ENCODE measurements around the gene CITED1. TPM values are rescaled to one million over a fixed set of nuclear protein-coding genes. Genes with fewer than 3 reads are reported as not detected.

The CITED1 gene
- total RNA-seq, 2 experiments from 2014 or later: 0.40 TPM; not detected in 1

DNA sequence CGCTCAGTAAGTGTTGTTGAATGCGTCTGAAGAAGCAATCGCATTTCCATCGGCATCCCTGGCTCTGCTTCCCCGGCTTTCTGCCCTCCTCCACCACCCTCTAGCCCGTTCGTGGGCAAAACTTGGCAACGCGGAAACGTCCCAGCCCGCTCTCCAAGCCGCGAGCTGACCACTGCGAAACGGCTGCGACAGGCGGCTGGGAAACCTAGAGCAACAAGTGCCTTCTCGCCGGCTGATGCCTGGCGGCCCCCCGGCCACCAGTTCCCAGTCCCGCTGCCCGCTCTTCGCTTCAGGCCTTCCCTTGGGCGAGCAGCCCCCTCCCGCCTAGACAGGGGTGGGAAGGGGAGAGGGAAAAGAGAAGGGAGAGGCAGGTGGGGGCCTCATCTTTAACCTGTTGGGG, 837 bp downstream of the CITED1 start:
- no peak overlapping the region for H3K27ac Mint-ChIP-seq
- peaks cover 67% of the 10 kb centered on the region for H3K27me3 Mint-ChIP-seq
- H3K4me1 Mint-ChIP-seq: peaks cover 10% of the 10 kb centered on the region
- ATAC-seq (ENCODE audit: low read depth) (no peak), DNase-seq (no peak)
- H3K9me3 Mint-ChIP-seq: no peaks in the 10 kb centered on the region
- POLR2A ChIA-PET: no interaction called here
- H3K36me3 Mint-ChIP-seq: no peaks in the 10 kb centered on the region
- peak overlapping the region; percentile 24 for H3K4me3 Mint-ChIP-seq

DNA sequence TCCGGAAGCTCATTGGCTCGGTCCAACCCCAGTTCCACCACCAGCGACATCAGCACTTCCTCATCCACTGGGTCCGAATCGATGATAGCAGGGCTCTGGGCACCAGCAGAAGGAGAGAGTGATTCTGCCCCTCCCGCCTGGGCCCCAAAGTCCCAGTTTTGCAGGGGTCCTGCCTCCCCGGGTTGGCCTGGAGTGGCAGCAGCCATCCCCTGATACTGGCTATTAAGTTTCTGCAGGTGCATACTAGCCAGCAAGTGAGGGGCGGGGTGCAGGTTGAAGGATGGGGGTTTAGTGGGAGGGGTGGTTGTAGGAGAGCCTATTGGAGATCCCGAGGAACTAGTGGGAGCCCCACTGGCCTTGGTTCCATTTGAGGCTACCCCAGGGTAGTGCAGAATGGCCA, 3.9 kb downstream of the CITED1 start:
- no peak for ATAC-seq (ENCODE audit: low read depth)
- Mint-ChIP-seq H3K4me1 (peaks cover 5% of the 10 kb centered on the region), H3K36me3 (no peaks in the 10 kb centered on the region), H3K4me3 (no peak overlapping the region), H3K27ac (no peak overlapping the region), H3K9me3 (no peaks in the 10 kb centered on the region), H3K27me3 (peaks cover 55% of the 10 kb centered on the region)
- POLR2A ChIA-PET: no interaction called here
- no peak for DNase-seq

DNA sequence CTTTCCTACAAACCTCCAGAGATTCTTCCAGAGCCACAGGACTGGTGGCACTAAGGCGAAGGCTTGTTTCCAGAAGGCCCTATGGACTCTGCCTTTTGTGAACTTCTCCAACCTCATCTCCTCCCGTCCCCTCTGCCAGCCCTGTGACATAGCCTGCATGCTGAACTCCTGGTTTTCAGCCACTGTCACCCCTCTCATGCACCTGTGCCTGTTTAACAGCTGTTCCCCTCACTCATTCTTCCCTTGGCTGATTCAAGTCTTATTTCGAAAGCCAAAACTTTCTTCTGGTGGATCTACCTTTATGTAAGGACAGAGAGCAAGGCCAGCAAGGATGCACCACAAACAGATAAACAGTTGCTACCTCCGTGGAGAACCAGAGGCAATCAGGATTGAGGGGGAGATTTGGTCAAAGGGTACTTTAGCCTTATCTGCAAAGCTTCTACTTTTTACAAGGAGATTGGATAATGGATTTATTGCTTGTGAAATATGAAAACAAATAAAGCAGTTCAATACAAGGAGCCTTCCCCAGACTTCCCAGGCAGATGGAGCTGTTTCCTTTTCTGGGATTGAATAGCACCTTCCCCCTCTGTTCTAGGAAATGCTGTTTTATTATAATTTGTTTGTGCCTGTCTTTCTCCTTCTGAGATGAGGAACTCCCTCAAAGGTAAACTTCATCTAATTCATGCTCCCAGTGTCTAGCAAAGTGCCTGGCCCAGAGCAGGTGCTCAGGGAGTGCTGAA, 5.7 kb downstream of the CITED1 start:
- H3K4me1 Mint-ChIP-seq: peaks cover 1% of the 10 kb centered on the region
- H3K9me3 Mint-ChIP-seq: no peaks in the 10 kb centered on the region
- H3K27me3 Mint-ChIP-seq: peaks cover 52% of the 10 kb centered on the region
- ATAC-seq (ENCODE audit: low read depth): no peak
- no peak overlapping the region for H3K27ac Mint-ChIP-seq
- no peak for DNase-seq
- H3K36me3 Mint-ChIP-seq: no peaks in the 10 kb centered on the region
- H3K4me3 Mint-ChIP-seq: no peak overlapping the region
- POLR2A ChIA-PET: no interaction called here

DNA sequence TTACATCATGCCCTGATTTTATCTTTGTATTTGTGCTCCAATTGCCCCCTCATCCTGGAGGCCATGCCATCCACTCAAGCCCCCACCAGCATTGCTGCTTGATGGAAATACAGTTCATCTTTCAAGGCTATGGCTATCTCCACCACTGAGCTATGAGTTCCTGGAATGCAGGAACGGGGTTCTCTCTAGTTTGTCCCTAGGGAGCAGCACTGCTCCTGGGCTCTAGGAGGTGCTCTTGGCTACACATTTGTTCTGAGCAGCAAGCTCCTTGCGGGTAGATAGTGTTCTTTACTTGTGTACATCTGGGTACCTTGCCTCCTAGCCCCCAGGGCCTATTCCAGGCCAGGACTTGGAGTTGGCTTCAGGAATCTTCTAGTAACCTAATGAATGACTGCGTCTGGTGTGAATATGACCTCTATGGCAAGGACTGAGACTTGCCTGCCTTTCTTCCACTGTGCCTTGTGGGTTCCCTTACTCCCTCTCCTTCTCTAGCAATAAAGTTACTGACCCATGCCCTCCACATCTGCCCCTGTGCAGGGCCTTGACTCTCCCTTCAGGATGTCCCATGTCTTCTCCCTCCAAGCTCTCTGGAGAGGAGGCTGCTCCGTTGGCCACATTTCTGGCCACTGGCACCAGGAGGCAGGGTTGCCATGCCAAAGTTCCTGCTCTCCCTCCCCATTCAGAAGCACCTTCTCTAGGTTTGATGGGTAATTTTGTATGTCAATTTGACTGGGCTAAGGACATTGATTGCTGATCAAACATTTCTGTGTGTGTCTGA, 7.6 kb downstream of the CITED1 start:
- Mint-ChIP-seq H3K27me3 (peaks cover 34% of the 10 kb centered on the region), H3K27ac (no peak overlapping the region), H3K4me3 (no peak overlapping the region), H3K4me1 (no peaks in the 10 kb centered on the region), H3K36me3 (no peaks in the 10 kb centered on the region), H3K9me3 (no peaks in the 10 kb centered on the region)
- ATAC-seq (ENCODE audit: low read depth) (no peak), DNase-seq (no peak)
- POLR2A ChIA-PET: no interaction called here

DNA sequence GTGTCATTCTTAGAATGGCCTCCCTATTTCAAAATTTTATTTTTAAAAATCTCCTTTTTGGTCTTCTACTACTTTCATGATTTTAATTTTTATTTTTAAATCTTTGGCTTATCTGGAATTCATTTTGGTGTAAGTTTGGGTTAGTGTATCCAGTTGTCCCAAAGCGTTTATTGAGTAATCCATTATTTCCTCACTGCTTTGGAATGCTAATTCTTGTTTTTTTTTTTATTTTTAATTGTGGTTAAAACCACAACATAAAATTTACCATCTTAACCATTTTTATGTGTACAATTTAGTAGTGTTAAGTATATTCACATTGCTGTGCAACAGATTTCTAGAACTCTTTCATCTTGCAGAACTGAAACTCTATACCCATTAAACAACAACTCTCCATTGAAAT, 8.7 kb downstream of the CITED1 start:
- DNase-seq: no peak
- Mint-ChIP-seq H3K4me1 (no peaks in the 10 kb centered on the region), H3K4me3 (no peak overlapping the region), H3K27me3 (peaks cover 31% of the 10 kb centered on the region), H3K9me3 (no peaks in the 10 kb centered on the region), H3K36me3 (no peaks in the 10 kb centered on the region), H3K27ac (no peak overlapping the region)
- POLR2A ChIA-PET: no interaction called here
- no peak for ATAC-seq (ENCODE audit: low read depth)

GRCh38 chrX:72295745-72296144, 10.0 kb downstream of the CITED1 start:
- ATAC-seq (ENCODE audit: low read depth) (no peak), DNase-seq (no peak)
- no peaks in the 10 kb centered on the region for H3K9me3 Mint-ChIP-seq
- POLR2A ChIA-PET: no interaction called here
- H3K27me3 Mint-ChIP-seq: peaks cover 30% of the 10 kb centered on the region
- no peaks in the 10 kb centered on the region for H3K36me3 Mint-ChIP-seq
- no peak overlapping the region for H3K27ac Mint-ChIP-seq
- no peaks in the 10 kb centered on the region for H3K4me1 Mint-ChIP-seq
- no peak overlapping the region for H3K4me3 Mint-ChIP-seq

- ATAC-seq (ENCODE audit: low read depth): no peak
- peaks cover 32% of the 10 kb centered on the region for H3K27me3 Mint-ChIP-seq
Measured at GRCh38 chrX:72294497-72294896, 11.2 kb downstream of the CITED1 start.

GRCh38 chrX:72282302-72282701, 23.4 kb downstream of the CITED1 start:
- no peak for DNase-seq
- H3K4me1 Mint-ChIP-seq: peaks cover 4% of the 10 kb centered on the region
- H3K27me3 Mint-ChIP-seq: peaks cover 7% of the 10 kb centered on the region
- no peak for ATAC-seq (ENCODE audit: low read depth)
- no peaks in the 10 kb centered on the region for H3K36me3 Mint-ChIP-seq
- no peaks in the 10 kb centered on the region for H3K9me3 Mint-ChIP-seq
- POLR2A ChIA-PET: no interaction called here
- H3K4me3 Mint-ChIP-seq: no peak overlapping the region
- H3K27ac Mint-ChIP-seq: no peak overlapping the region

More at GRCh38 chrX:72294497-72294896, 11.2 kb downstream of the CITED1 start:
- H3K27ac Mint-ChIP-seq: no peak overlapping the region
- DNase-seq: no peak
- no peak overlapping the region for H3K4me3 Mint-ChIP-seq
- no peaks in the 10 kb centered on the region for H3K36me3 Mint-ChIP-seq
- H3K9me3 Mint-ChIP-seq: no peaks in the 10 kb centered on the region
- POLR2A ChIA-PET: no interaction called here
- no peaks in the 10 kb centered on the region for H3K4me1 Mint-ChIP-seq

GRCh38 chrX:72280321-72280845, 25.3 kb downstream of the CITED1 start:
- Mint-ChIP-seq H3K9me3 (no peaks in the 10 kb centered on the region), H3K27ac (no peak overlapping the region), H3K4me3 (no peak overlapping the region), H3K4me1 (peaks cover 7% of the 10 kb centered on the region), H3K27me3 (peaks cover 7% of the 10 kb centered on the region), H3K36me3 (peaks cover 4% of the 10 kb centered on the region)
- ATAC-seq (ENCODE audit: low read depth) (no peak), DNase-seq (no peak)
- POLR2A ChIA-PET: no interaction called here

- no peaks in the 10 kb centered on the region for H3K9me3 Mint-ChIP-seq
- peaks cover 3% of the 10 kb centered on the region for H3K27me3 Mint-ChIP-seq
- H3K4me1 Mint-ChIP-seq: peaks cover 31% of the 10 kb centered on the region
- no peak for ATAC-seq (ENCODE audit: low read depth)
- no peak for DNase-seq
- POLR2A ChIA-PET: interaction anchor here (1.0 to 2.1 kb wide), 8 partner anchors 23 to 1987 kb away, joined by 3 to 16 read pairs (median 4); partner anchors contain the start of genes ERCC6L, HDAC8, KIF4A and PDZD11
- peak overlapping the region; percentile 82 for H3K4me3 Mint-ChIP-seq
- H3K36me3 Mint-ChIP-seq: peaks cover 26% of the 10 kb centered on the region
- peak overlapping the region; percentile 89 for H3K27ac Mint-ChIP-seq
Measured at GRCh38 chrX:72276478-72276953, 29.2 kb downstream of the CITED1 start.

GRCh38 chrX:72274526-72274925, 31.2 kb downstream of the CITED1 start:
- peak overlapping the region; percentile 82 for H3K4me3 Mint-ChIP-seq
- peaks cover 29% of the 10 kb centered on the region for H3K36me3 Mint-ChIP-seq
- no peaks in the 10 kb centered on the region for H3K27me3 Mint-ChIP-seq
- peaks cover 35% of the 10 kb centered on the region for H3K4me1 Mint-ChIP-seq
- POLR2A ChIA-PET: no interaction called here
- H3K9me3 Mint-ChIP-seq: no peaks in the 10 kb centered on the region
- ATAC-seq (ENCODE audit: low read depth): no peak
- H3K27ac Mint-ChIP-seq: peak overlapping the region; percentile 62
- no peak for DNase-seq

DNA sequence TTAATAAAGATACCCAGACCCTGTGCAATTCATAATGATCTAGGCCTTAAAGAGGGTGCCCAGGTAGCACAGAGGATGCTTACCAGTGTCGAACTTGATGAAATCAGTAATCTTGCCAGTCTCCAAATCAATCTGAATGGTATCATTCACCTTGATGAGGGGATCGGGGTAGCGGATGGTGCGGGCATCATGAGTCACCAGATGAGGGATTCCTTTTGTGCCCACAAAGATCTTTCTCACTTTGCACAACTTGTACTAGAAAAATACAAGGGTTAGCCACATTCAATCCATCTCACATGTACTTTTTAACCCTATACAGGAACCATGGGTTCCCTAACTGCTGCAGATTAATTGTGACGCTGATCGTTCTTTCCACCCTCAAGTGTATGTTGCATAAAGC, 32.0 kb downstream of the CITED1 start:
- POLR2A ChIA-PET: no interaction called here
- peaks cover 35% of the 10 kb centered on the region for H3K4me1 Mint-ChIP-seq
- ATAC-seq (ENCODE audit: low read depth) (no peak), DNase-seq (no peak)
- H3K27me3 Mint-ChIP-seq: no peaks in the 10 kb centered on the region
- no peaks in the 10 kb centered on the region for H3K9me3 Mint-ChIP-seq
- H3K36me3 Mint-ChIP-seq: peaks cover 29% of the 10 kb centered on the region
- no peak overlapping the region for H3K27ac Mint-ChIP-seq
- peak overlapping the region; percentile 82 for H3K4me3 Mint-ChIP-seq

GRCh38 chrX:72272868-72273267, 32.8 kb downstream of the CITED1 start:
- Mint-ChIP-seq H3K36me3 (peaks cover 30% of the 10 kb centered on the region), H3K4me1 (peaks cover 34% of the 10 kb centered on the region), H3K27me3 (no peaks in the 10 kb centered on the region), H3K27ac (no peak overlapping the region), H3K4me3 (no peak overlapping the region), H3K9me3 (no peaks in the 10 kb centered on the region)
- ATAC-seq (ENCODE audit: low read depth) (no peak), DNase-seq (no peak)
- POLR2A ChIA-PET: no interaction called here

- DNase-seq (no peak), ATAC-seq (ENCODE audit: low read depth) (no peak)
- H3K4me1 Mint-ChIP-seq: peaks cover 33% of the 10 kb centered on the region
- H3K9me3 Mint-ChIP-seq: no peaks in the 10 kb centered on the region
- peak overlapping the region; percentile 76 for H3K27ac Mint-ChIP-seq
- H3K27me3 Mint-ChIP-seq: no peaks in the 10 kb centered on the region
- H3K36me3 Mint-ChIP-seq: peaks cover 33% of the 10 kb centered on the region
- H3K4me3 Mint-ChIP-seq: peak overlapping the region; percentile 23
- POLR2A ChIA-PET: no interaction called here
Measured at GRCh38 chrX:72271812-72272211, 33.9 kb downstream of the CITED1 start.

Data from activated naive CD8-positive, alpha-beta T cell treated with anti-CD3 and anti-CD28 coated beads, Interleukin-2, amount 10 ng/mL, durations not matched to agents 7 days and 5 days (primary cell).